ENCODE measurements around the gene MSRB2. TPM values are rescaled to one million over a fixed set of nuclear protein-coding genes. Genes with fewer than 3 reads are reported as not detected.
A peak's percentile ranks its signal among the peaks of the same experiment; 100 is the strongest.

Gene MSRB2
- polyA plus RNA-seq, 1 donor from 2014 or later: 15.3 TPM

DNA sequence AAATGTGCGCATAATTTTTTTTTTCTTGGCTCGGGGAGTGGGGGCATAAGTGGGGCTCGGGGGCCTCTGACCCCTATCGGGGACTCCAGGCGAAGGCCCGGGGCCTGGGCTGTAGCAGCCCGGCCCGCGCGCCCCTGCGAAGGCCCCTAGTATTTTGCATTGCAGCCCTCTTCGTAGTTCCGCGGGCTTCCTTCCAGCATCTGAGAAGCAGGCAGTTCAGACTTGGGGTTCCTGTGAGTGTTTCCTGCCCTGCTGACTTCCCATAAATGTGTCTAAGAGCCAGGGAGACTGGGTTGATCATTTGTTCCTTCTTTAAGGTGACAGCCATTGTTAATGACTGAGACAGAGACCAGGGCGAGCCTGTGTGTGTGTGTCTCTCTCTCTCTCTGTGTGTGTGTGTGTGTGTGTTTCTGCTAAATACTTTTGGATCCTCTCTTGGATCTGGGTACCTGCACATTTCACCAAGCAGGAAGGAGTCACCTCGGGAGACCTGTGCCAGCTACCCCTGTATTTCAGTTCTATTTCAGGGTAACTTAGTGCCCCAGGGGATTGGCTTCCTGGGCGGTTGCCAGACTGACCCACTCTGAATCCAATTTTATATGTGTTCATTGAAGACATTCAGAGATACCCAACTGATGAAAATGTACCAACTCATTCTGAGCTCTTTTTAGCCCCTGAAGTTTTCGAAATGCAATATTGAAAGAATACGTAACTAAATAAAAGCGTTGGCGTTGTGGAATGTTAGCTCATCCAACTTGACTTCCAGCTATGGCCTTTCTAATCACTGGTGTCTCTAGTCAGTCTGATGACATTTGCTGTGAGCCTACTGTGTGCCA, 805 bp downstream of the MSRB2 start:
- TF ChIP-seq SMC3 (conservative IDR thresholded peaks at IDR 0.05; ENCODE audit: poor library complexity) (no peak), EP300 (conservative IDR thresholded peaks at IDR 0.05; ENCODE audit: poor library complexity, severe bottlenecking) (no peak), TAF1 (IDR thresholded peaks at IDR 0.05; ENCODE audit: low read depth) (no peak), POLR2AphosphoS5 (IDR thresholded peaks at IDR 0.05) (no peak), MXI1 (conservative IDR thresholded peaks at IDR 0.05; ENCODE audit: poor library complexity, severe bottlenecking) (no peak)
- Histone ChIP-seq H4K20me1 (ENCODE audit: insufficient read depth) (no peaks in the 10 kb centered on the region), H3K27ac (ENCODE audit: low read length) (peak overlapping the region; percentile 50), H3K79me2 (replicated peaks; ENCODE audit: insufficient read depth, low read length) (peaks cover 9% of the 10 kb centered on the region), H3K36me3 (ENCODE audit: insufficient read depth, low read length) (no peaks in the 10 kb centered on the region), H3K9me3 (ENCODE audit: low read length) (no peaks in the 10 kb centered on the region), H3K27me3 (ENCODE audit: insufficient read depth, low read depth, low read length) (no peaks in the 10 kb centered on the region), H3K4me2 (ENCODE audit: low read length) (peak overlapping the region; percentile 45), H3F3A (ENCODE audit: insufficient read depth, low read length, poor library complexity, severe bottlenecking) (peaks cover 3% of the 10 kb centered on the region), H3K9ac (ENCODE audit: low read length) (peak overlapping the region; percentile 75), H2AFZ (ENCODE audit: low read depth, low read length) (peak overlapping the region; percentile 74), H3K9me2 (ENCODE audit: insufficient read depth, low read length) (no peaks in the 10 kb centered on the region), H3K4me3 (ENCODE audit: low read length) (peak overlapping the region; percentile 69)

DNA sequence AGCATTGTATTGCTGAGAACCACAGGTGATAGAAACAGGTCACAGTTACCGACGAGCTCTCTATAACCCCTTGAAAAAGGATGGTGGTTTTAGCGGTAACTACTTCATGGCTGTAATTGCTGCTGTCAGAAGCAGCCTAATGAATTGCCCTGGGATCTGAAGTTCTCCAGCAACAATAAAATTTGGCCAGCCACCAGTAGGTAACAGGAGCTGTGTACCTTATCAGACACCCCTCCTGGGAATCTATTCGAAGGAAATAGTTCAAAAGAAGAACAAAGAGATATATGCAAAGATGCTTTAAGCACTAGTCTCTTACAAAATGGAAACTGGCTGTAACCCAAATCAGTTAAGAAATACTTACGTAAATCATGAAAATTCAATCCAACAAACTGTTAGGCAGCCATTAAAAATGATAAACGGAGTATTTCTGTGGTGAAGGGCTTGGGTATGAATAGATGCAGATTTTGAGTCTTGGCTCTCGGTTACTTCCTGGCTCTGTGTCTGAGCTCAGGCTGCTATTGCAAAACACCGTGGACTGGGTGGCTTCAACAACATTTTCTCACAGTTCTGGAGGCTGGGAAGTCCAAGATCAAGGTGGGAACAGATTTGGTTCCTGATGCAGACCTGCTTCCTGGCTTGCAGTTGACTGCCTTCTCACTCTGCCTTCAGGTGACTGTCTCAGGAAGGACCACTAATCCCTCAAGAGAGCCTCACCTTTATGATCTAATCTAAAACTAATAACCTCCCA, 1.6 kb downstream of the MSRB2 start:
- Histone ChIP-seq H3K27me3 (ENCODE audit: insufficient read depth, low read depth, low read length) (no peaks in the 10 kb centered on the region), H4K20me1 (ENCODE audit: insufficient read depth) (no peaks in the 10 kb centered on the region), H3K79me2 (replicated peaks; ENCODE audit: insufficient read depth, low read length) (peaks cover 9% of the 10 kb centered on the region), H3K9me3 (ENCODE audit: low read length) (no peaks in the 10 kb centered on the region), H3K27ac (ENCODE audit: low read length) (no peak overlapping the region), H3K4me3 (ENCODE audit: low read length) (peak overlapping the region; percentile 69), H3K9ac (ENCODE audit: low read length) (no peak overlapping the region), H3K4me2 (ENCODE audit: low read length) (peak overlapping the region; percentile 45), H3K36me3 (ENCODE audit: insufficient read depth, low read length) (no peaks in the 10 kb centered on the region), H3F3A (ENCODE audit: insufficient read depth, low read length, poor library complexity, severe bottlenecking) (peaks cover 3% of the 10 kb centered on the region), H2AFZ (ENCODE audit: low read depth, low read length) (no peak overlapping the region), H3K9me2 (ENCODE audit: insufficient read depth, low read length) (no peaks in the 10 kb centered on the region)
- TF ChIP-seq EZH2 (IDR thresholded peaks at IDR 0.05; ENCODE audit: borderline replicate concordance, insufficient read depth, low read length, poor library complexity, severe bottlenecking) (no peak), POLR2AphosphoS5 (IDR thresholded peaks at IDR 0.05) (no peak), EP300 (conservative IDR thresholded peaks at IDR 0.05; ENCODE audit: poor library complexity, severe bottlenecking) (no peak), SMC3 (conservative IDR thresholded peaks at IDR 0.05; ENCODE audit: poor library complexity) (no peak), RAD21 (conservative IDR thresholded peaks at IDR 0.05) (no peak), MXI1 (conservative IDR thresholded peaks at IDR 0.05; ENCODE audit: poor library complexity, severe bottlenecking) (no peak), TAF1 (IDR thresholded peaks at IDR 0.05; ENCODE audit: low read depth) (no peak)
- TF ChIP-seq, protein P1, sequence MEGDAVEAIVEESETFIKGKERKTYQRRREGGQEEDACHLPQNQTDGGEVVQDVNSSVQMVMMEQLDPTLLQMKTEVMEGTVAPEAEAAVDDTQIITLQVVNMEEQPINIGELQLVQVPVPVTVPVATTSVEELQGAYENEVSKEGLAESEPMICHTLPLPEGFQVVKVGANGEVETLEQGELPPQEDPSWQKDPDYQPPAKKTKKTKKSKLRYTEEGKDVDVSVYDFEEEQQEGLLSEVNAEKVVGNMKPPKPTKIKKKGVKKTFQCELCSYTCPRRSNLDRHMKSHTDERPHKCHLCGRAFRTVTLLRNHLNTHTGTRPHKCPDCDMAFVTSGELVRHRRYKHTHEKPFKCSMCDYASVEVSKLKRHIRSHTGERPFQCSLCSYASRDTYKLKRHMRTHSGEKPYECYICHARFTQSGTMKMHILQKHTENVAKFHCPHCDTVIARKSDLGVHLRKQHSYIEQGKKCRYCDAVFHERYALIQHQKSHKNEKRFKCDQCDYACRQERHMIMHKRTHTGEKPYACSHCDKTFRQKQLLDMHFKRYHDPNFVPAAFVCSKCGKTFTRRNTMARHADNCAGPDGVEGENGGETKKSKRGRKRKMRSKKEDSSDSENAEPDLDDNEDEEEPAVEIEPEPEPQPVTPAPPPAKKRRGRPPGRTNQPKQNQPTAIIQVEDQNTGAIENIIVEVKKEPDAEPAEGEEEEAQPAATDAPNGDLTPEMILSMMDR (IDR thresholded peaks at IDR 0.05; ENCODE audit: poor library complexity, severe bottlenecking): no peak
- TF ChIP-seq, protein P2, sequence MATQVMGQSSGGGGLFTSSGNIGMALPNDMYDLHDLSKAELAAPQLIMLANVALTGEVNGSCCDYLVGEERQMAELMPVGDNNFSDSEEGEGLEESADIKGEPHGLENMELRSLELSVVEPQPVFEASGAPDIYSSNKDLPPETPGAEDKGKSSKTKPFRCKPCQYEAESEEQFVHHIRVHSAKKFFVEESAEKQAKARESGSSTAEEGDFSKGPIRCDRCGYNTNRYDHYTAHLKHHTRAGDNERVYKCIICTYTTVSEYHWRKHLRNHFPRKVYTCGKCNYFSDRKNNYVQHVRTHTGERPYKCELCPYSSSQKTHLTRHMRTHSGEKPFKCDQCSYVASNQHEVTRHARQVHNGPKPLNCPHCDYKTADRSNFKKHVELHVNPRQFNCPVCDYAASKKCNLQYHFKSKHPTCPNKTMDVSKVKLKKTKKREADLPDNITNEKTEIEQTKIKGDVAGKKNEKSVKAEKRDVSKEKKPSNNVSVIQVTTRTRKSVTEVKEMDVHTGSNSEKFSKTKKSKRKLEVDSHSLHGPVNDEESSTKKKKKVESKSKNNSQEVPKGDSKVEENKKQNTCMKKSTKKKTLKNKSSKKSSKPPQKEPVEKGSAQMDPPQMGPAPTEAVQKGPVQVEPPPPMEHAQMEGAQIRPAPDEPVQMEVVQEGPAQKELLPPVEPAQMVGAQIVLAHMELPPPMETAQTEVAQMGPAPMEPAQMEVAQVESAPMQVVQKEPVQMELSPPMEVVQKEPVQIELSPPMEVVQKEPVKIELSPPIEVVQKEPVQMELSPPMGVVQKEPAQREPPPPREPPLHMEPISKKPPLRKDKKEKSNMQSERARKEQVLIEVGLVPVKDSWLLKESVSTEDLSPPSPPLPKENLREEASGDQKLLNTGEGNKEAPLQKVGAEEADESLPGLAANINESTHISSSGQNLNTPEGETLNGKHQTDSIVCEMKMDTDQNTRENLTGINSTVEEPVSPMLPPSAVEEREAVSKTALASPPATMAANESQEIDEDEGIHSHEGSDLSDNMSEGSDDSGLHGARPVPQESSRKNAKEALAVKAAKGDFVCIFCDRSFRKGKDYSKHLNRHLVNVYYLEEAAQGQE (IDR thresholded peaks at IDR 0.05; ENCODE audit: borderline replicate concordance): no peak

Measured in neural cell (in vitro differentiated cells).